SK-N-SH treated with all-trans-retinoic acid at 6 μM for 48 hours (cell line): ENCODE results near the gene NLRP7.

Source experiments
- ARNTL ChIP-seq: fragments of 450-650 bp; formaldehyde crosslinking; IDR thresholded peaks from 2 replicates; pipeline ENCODE4 v1.5.0; 2020; ENCODE audit warnings: low read depth, mild to moderate bottlenecking, moderate library complexity, borderline replicate concordance
- BACH2 ChIP-seq: fragments of 250-450 bp; sonication (Bioruptor Pico); IDR thresholded peaks from 2 replicates; pipeline ENCODE4 v1.9.0; 2021; ENCODE audit warnings: mild to moderate bottlenecking, borderline replicate concordance
- ESRRG ChIP-seq: fragments of 250-450 bp; sonication (Bioruptor Pico); IDR thresholded peaks from 2 replicates; pipeline ENCODE4 v1.6.1; 2021; ENCODE audit warnings: mild to moderate bottlenecking
- OSR1 ChIP-seq: fragments of 250-450 bp; sonication (Bioruptor Pico); IDR thresholded peaks from 2 replicates; pipeline ENCODE4 v1.8.0; 2022; ENCODE audit warnings: moderate library complexity, mild to moderate bottlenecking, inconsistent platforms
- PPARA ChIP-seq: fragments of 250-450 bp; sonication (Bioruptor Pico); IDR thresholded peaks from 2 replicates; pipeline ENCODE4 v1.5.0; 2020; ENCODE audit warnings: mild to moderate bottlenecking, borderline replicate concordance
- SNAI2 ChIP-seq: fragments of 250-450 bp; sonication (Bioruptor Pico); IDR thresholded peaks from 2 replicates; pipeline ENCODE4 v1.5.0; 2020; ENCODE audit warnings: mild to moderate bottlenecking, moderate library complexity
- ZC3H10 ChIP-seq: fragments of 250-450 bp; sonication (Bioruptor Pico); IDR thresholded peaks from 2 replicates; pipeline ENCODE4 v1.5.1; 2021; ENCODE audit warnings: mild to moderate bottlenecking, moderate library complexity
- ZFP3 ChIP-seq: fragments of 250-450 bp; sonication (Bioruptor Pico); IDR thresholded peaks from 2 replicates; pipeline ENCODE4 v1.5.0; 2020; ENCODE audit warnings: mild to moderate bottlenecking, moderate library complexity
- ZFP30 ChIP-seq: fragments of 450-650 bp; formaldehyde crosslinking; IDR thresholded peaks from 2 replicates; pipeline ENCODE4 v1.5.0; 2022; ENCODE audit warnings: mild to moderate bottlenecking, moderate library complexity
- ZNF70 ChIP-seq: fragments of 450-650 bp; formaldehyde crosslinking; IDR thresholded peaks from 2 replicates; pipeline ENCODE4 v1.5.0; 2020; ENCODE audit warnings: mild to moderate bottlenecking, moderate library complexity
- TF ChIP-seq, protein P1 (sequence below): fragments of 250-450 bp; sonication (Bioruptor Pico); IDR thresholded peaks from 2 replicates; pipeline ENCODE4 v1.5.1; 2020; ENCODE audit warnings: low read depth, mild to moderate bottlenecking, moderate library complexity
- TF ChIP-seq, protein P2 (sequence below): fragments of 250-450 bp; sonication (Bioruptor Pico); IDR thresholded peaks from 2 replicates; pipeline ENCODE4 v1.8.0; 2020; ENCODE audit warnings: mild to moderate bottlenecking, moderate library complexity, borderline replicate concordance
- TF ChIP-seq, protein P3 (sequence below): fragments of 250-450 bp; sonication (Bioruptor Pico); IDR thresholded peaks from 2 replicates; pipeline ENCODE4 v1.5.0; 2020; ENCODE audit warnings: mild to moderate bottlenecking, moderate library complexity
- TF ChIP-seq, protein P4 (sequence below): fragments of 250-450 bp; sonication (Bioruptor Pico); IDR thresholded peaks from 2 replicates; pipeline ENCODE4 v1.8.0; 2021; ENCODE audit warnings: low read depth, mild to moderate bottlenecking, moderate library complexity, borderline replicate concordance

DNA sequence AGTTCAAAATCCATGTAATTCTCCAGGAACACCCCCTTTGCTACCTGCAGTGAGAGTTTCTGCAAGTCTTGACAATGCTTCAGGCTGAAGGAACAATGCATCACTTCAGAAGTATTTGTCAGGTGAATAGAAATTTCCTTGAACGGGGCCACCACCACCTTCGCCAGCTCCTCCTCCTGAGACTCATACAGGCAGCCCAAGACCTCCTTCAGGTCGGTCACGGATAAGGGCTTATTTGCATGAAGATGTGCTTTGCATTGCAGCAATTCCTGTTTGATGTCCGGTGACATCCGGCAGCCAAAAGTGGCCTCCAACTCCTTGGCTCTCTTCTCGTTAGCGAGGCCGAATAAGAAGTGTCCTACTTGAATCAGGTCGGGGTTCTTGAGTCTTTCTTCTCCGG lies 8.4 kb downstream of the NLRP7 start:
- TF ChIP-seq ZNF70 (CRISPR knock-in tag) (no peak), SNAI2 (CRISPR knock-in tag) (no peak), BACH2 (CRISPR knock-in tag) (no peak), ESRRG (CRISPR knock-in tag) (no peak), ZFP3 (no peak), OSR1 (CRISPR knock-in tag) (no peak), ZFP30 (CRISPR knock-in tag) (no peak), PPARA (CRISPR knock-in tag) (no peak), ZC3H10 (no peak), ARNTL (no peak)
- TF ChIP-seq, protein P1, sequence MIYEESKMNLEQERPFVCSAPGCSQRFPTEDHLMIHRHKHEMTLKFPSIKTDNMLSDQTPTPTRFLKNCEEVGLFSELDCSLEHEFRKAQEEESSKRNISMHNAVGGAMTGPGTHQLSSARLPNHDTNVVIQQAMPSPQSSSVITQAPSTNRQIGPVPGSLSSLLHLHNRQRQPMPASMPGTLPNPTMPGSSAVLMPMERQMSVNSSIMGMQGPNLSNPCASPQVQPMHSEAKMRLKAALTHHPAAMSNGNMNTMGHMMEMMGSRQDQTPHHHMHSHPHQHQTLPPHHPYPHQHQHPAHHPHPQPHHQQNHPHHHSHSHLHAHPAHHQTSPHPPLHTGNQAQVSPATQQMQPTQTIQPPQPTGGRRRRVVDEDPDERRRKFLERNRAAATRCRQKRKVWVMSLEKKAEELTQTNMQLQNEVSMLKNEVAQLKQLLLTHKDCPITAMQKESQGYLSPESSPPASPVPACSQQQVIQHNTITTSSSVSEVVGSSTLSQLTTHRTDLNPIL (CRISPR knock-in tag): no peak
- TF ChIP-seq, protein P2, sequence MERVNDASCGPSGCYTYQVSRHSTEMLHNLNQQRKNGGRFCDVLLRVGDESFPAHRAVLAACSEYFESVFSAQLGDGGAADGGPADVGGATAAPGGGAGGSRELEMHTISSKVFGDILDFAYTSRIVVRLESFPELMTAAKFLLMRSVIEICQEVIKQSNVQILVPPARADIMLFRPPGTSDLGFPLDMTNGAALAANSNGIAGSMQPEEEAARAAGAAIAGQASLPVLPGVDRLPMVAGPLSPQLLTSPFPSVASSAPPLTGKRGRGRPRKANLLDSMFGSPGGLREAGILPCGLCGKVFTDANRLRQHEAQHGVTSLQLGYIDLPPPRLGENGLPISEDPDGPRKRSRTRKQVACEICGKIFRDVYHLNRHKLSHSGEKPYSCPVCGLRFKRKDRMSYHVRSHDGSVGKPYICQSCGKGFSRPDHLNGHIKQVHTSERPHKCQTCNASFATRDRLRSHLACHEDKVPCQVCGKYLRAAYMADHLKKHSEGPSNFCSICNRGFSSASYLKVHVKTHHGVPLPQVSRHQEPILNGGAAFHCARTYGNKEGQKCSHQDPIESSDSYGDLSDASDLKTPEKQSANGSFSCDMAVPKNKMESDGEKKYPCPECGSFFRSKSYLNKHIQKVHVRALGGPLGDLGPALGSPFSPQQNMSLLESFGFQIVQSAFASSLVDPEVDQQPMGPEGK (CRISPR knock-in tag): no peak
- TF ChIP-seq, protein P3, sequence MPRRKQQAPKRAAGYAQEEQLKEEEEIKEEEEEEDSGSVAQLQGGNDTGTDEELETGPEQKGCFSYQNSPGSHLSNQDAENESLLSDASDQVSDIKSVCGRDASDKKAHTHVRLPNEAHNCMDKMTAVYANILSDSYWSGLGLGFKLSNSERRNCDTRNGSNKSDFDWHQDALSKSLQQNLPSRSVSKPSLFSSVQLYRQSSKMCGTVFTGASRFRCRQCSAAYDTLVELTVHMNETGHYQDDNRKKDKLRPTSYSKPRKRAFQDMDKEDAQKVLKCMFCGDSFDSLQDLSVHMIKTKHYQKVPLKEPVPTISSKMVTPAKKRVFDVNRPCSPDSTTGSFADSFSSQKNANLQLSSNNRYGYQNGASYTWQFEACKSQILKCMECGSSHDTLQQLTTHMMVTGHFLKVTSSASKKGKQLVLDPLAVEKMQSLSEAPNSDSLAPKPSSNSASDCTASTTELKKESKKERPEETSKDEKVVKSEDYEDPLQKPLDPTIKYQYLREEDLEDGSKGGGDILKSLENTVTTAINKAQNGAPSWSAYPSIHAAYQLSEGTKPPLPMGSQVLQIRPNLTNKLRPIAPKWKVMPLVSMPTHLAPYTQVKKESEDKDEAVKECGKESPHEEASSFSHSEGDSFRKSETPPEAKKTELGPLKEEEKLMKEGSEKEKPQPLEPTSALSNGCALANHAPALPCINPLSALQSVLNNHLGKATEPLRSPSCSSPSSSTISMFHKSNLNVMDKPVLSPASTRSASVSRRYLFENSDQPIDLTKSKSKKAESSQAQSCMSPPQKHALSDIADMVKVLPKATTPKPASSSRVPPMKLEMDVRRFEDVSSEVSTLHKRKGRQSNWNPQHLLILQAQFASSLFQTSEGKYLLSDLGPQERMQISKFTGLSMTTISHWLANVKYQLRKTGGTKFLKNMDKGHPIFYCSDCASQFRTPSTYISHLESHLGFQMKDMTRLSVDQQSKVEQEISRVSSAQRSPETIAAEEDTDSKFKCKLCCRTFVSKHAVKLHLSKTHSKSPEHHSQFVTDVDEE (CRISPR knock-in tag): no peak
- TF ChIP-seq, protein P4, sequence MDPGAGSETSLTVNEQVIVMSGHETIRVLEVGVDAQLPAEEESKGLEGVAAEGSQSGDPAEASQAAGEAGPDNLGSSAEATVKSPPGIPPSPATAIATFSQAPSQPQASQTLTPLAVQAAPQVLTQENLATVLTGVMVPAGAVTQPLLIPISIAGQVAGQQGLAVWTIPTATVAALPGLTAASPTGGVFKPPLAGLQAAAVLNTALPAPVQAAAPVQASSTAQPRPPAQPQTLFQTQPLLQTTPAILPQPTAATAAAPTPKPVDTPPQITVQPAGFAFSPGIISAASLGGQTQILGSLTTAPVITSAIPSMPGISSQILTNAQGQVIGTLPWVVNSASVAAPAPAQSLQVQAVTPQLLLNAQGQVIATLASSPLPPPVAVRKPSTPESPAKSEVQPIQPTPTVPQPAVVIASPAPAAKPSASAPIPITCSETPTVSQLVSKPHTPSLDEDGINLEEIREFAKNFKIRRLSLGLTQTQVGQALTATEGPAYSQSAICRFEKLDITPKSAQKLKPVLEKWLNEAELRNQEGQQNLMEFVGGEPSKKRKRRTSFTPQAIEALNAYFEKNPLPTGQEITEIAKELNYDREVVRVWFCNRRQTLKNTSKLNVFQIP (CRISPR knock-in tag): no peak
